K562 (cell line): ENCODE results near the gene CCDC152. TPM values are rescaled to one million over a fixed set of nuclear protein-coding genes. Genes with fewer than 3 reads are reported as not detected.

Source experiments
- ARID2 ChIP-seq: fragments of 450-650 bp; IDR thresholded peaks from 2 replicates; pipeline ENCODE4 v1.6.1; 2017; ENCODE audit warnings: antibody characterized with exemption, mild to moderate bottlenecking
- BRF1 ChIP-seq: IDR thresholded peaks from 3 replicates; pipeline ENCODE4 v1.6.1; 2011; ENCODE audit warnings: borderline replicate concordance, mild to moderate bottlenecking; ENCODE audit not compliant: insufficient read length; ENCODE audit errors: extremely low read depth
- EHMT2 ChIP-seq: fragments of 450-650 bp; IDR thresholded peaks from 2 replicates; pipeline ENCODE4 v1.6.1; 2018; ENCODE audit warnings: antibody characterized with exemption
- ETV1 ChIP-seq: fragments of 450-650 bp; conservative IDR thresholded peaks from 2 replicates; pipeline ENCODE4 v1.6.1; 2016; ENCODE audit warnings: missing genetic modification characterization, control low read depth, low read depth, missing compliant biosample characterization
- HCFC1 ChIP-seq: IDR thresholded peaks from 2 replicates; pipeline ENCODE4 v1.6.1; 2012; ENCODE audit warnings: low read depth, low read length, improper control_type of control experiment
- MGA ChIP-seq: fragments of 450-650 bp; IDR thresholded peaks from 2 replicates; pipeline ENCODE4 v1.6.1; 2016; ENCODE audit warnings: mild to moderate bottlenecking, moderate library complexity
- RCOR1 ChIP-seq, 2 experiments: IDR thresholded peaks; 2 replicates each; pipeline ENCODE4 v1.6.1; 2012; ENCODE audit warnings: low read depth in 2 of 2, low read length in 2 of 2, borderline replicate concordance in 1 of 2, improper control_type of control experiment in 1 of 2
- THRAP3 ChIP-seq: fragments of 450-650 bp; IDR thresholded peaks from 2 replicates; pipeline ENCODE4 v1.6.1; 2016; ENCODE audit warnings: mild to moderate bottlenecking, inconsistent platforms, borderline replicate concordance
- TRIM28 ChIP-seq: fragments of 450-650 bp; IDR thresholded peaks from 2 replicates; pipeline ENCODE4 v1.6.1; 2017
- YY1 ChIP-seq, 3 experiments: IDR thresholded peaks; 2 replicates each; pipeline ENCODE4 v1.6.1; 2011; ENCODE audit warnings: low read length in 2 of 3, mild to moderate bottlenecking in 2 of 3, moderate library complexity in 2 of 3, borderline replicate concordance in 1 of 3, control low read depth in 1 of 3, low read depth in 1 of 3; ENCODE audit not compliant: insufficient read depth in 3 of 3, insufficient replicate concordance in 2 of 3, control insufficient read depth in 1 of 3, insufficient read length in 1 of 3; ENCODE audit errors: extremely low read depth in 1 of 3
- ZNF232 ChIP-seq: sonication (generic); formaldehyde crosslinking; IDR thresholded peaks from 2 replicates; pipeline ENCODE4 v1.8.0; 2022; ENCODE audit warnings: mild to moderate bottlenecking, missing genetic modification reagents
- ZNF707 ChIP-seq: fragments of 250-450 bp; sonication (Bioruptor Pico); conservative IDR thresholded peaks from 2 replicates; pipeline ENCODE4 v1.8.0; 2022; ENCODE audit warnings: inconsistent platforms, mild to moderate bottlenecking, moderate library complexity
- ZNF766 ChIP-seq: fragments of 200-800 bp; sonication (Bioruptor generic); conservative IDR thresholded peaks from 2 replicates; pipeline ENCODE4 v1.6.1; 2016; ENCODE audit warnings: missing genetic modification characterization, missing compliant biosample characterization
- polyA plus RNA-seq, 8 experiments: library from polyadenylated mRNA; depleted of rRNA in 4 of 8; stranded (reverse) in 5 of 8; unstranded in 3 of 8; fragments of >200 nt; fragmentation: Nextera tagmentation in 2 of 8; fragmentation: Illumina TruSeq in 1 of 8; extraction: Ambion mirVana in 2 of 8; extraction: Trizol in 1 of 8; gene quantifications; 2 replicates each; pipeline versions ENCODE4 v1.2.1 to v1.2.3, GENCODE V29; 2011 to 2014; ENCODE audit warnings: inconsistent platforms in 1 of 8, missing spikeins in 1 of 8
- total RNA-seq, 7 experiments: library from RNA; depleted of rRNA in 6 of 7; stranded (reverse); fragments of >200 nt in 6 of 7; fragmentation: Illumina TruSeq in 2 of 7; extraction: Trizol in 2 of 7; gene quantifications; 2 replicates each; pipeline versions ENCODE4 v1.2.1 to v1.2.3, GENCODE V29; 2011 to 2021; ENCODE audit warnings: low replicate concordance in 1 of 7

Gene CCDC152
- total and polyA plus RNA-seq, 9 of the 15 experiments (the other 6 are each of a cell fraction or from before 2014, with no cell fraction given), result 2.5 to 11.6 (median 5.1) TPM

- TF ChIP-seq RCOR1 (IDR thresholded peaks at IDR 0.05; ENCODE audit: borderline replicate concordance in 1 of 2, low read depth in 2 of 2, low read length in 2 of 2) (0 out of 4 replicates have a peak, but pooled peaks of 1 of the 2 experiments have one; percentile 10), TRIM28 (no peak), ZNF766 (CRISPR knock-in tag) (0 out of 2 replicates have a peak, but pooled peaks have one; percentile 21), ZNF232 (CRISPR knock-in tag) (no peak), ARID2 (no peak), ZNF707 (no peak), BRF1 (no peak), THRAP3 (no peak), EHMT2 (peak; percentile 50; the same call in 1 of the 2 replicates), YY1 (IDR thresholded peaks at IDR 0.05; ENCODE audit: borderline replicate concordance in 1 of 3, control insufficient read depth in 1 of 3, extremely low read depth in 1 of 3, insufficient read depth in 3 of 3, insufficient read length in 1 of 3, insufficient replicate concordance in 2 of 3, low read depth in 1 of 3, low read length in 2 of 3) (peak in 1 of 3 experiments; percentile 10), ETV1 (tag) (peak; percentile 59; the same call in 1 of the 2 replicates), HCFC1 (peak; percentile 53; the same call in 1 of the 2 replicates), MGA (peak; percentile 44)
These were observed at the start of gene CCDC152 (continued) for GRCh38 chr5:42756606-42757601.
